SU-DHL-6 (cell line): ENCODE data around the gene AOX1.

Source experiments
- CTCF ChIP-seq: fragments of 200-600 bp; sonication (generic); IDR thresholded peaks from one replicate; pipeline ENCODE4 v1.5.1; 2017; ENCODE audit warnings: antibody characterized with exemption, mild to moderate bottlenecking, low read length, moderate library complexity; ENCODE audit not compliant: insufficient read depth, poor library complexity, severe bottlenecking
- EZH2phosphoT487 ChIP-seq: fragments of 200-600 bp; sonication (generic), shearing (Covaris generic); conservative IDR thresholded peaks from 2 replicates; pipeline ENCODE4 v1.6.1; 2018; ENCODE audit warnings: mild to moderate bottlenecking, antibody characterized with exemption, low read length, moderate library complexity, mixed read lengths

GRCh38 chr2:200655918-200656580 is 70.2 kb downstream of the AOX1 start:
- TF ChIP-seq CTCF (no peak), EZH2phosphoT487 (no peak)
